HepG2 (cell line): ENCODE results near the gene SACS. TPM values are rescaled to one million over a fixed set of nuclear protein-coding genes. Genes with fewer than 3 reads are reported as not detected.
A peak's percentile ranks its signal among the peaks of the same experiment; 100 is the strongest.

Experiments
- ARNT2 ChIP-seq: sonication (generic); formaldehyde crosslinking; IDR thresholded peaks from 2 replicates; pipeline ENCODE4 v1.8.0; 2022; ENCODE audit warnings: mild to moderate bottlenecking, low read depth, missing genetic modification reagents, moderate library complexity
- ATM ChIP-seq: fragments of 450-650 bp; IDR thresholded peaks from 2 replicates; pipeline ENCODE4 v1.7.1; 2017; ENCODE audit warnings: mild to moderate bottlenecking, borderline replicate concordance
- HNF1A ChIP-seq, 2 experiments: sonication (generic) in 1 of 2; formaldehyde crosslinking in 1 of 2; IDR thresholded peaks; 2 replicates each; pipeline versions ENCODE4 v1.4.0 to v1.6.1; 2016 to 2020; ENCODE audit warnings: borderline replicate concordance in 1 of 2, low read depth in 1 of 2, mild to moderate bottlenecking in 1 of 2, missing genetic modification reagents in 1 of 2
- HNRNPK ChIP-seq: fragments of 200-400 bp; formaldehyde crosslinking; IDR thresholded peaks from 2 replicates; pipeline ENCODE4 v1.6.1; 2018; ENCODE audit warnings: low read length, low read depth, moderate library complexity, mild to moderate bottlenecking; ENCODE audit not compliant: poor library complexity, severe bottlenecking
- HOXA3 ChIP-seq: sonication (generic); formaldehyde crosslinking; IDR thresholded peaks from 2 replicates; pipeline ENCODE4 v1.5.0; 2020; ENCODE audit warnings: missing genetic modification reagents
- ISX ChIP-seq: sonication (generic); formaldehyde crosslinking; conservative IDR thresholded peaks from 2 replicates; pipeline ENCODE4 v1.5.0; 2020; ENCODE audit warnings: missing genetic modification reagents
- MYPOP ChIP-seq: sonication (generic); formaldehyde crosslinking; IDR thresholded peaks from 2 replicates; pipeline ENCODE4 v1.8.1; 2023; ENCODE audit warnings: mild to moderate bottlenecking, moderate library complexity, missing genetic modification reagents
- NFKB2 ChIP-seq: sonication (generic); formaldehyde crosslinking; IDR thresholded peaks from 2 replicates; pipeline ENCODE4 v1.4.0; 2020; ENCODE audit warnings: missing genetic modification reagents, borderline replicate concordance
- PHF20 ChIP-seq: sonication (generic); formaldehyde crosslinking; IDR thresholded peaks from 2 replicates; pipeline ENCODE4 v1.5.0; 2020; ENCODE audit warnings: mild to moderate bottlenecking, missing genetic modification reagents
- SAP130 ChIP-seq: IDR thresholded peaks from 2 replicates; pipeline ENCODE4 v1.6.1; 2016; ENCODE audit warnings: low read depth
- SOX13 ChIP-seq, 3 experiments: fragments of 450-650 bp in 1 of 3; sonication (generic) in 1 of 3; formaldehyde crosslinking in 1 of 3; IDR thresholded peaks in 2 of 3; conservative IDR thresholded peaks in 1 of 3; 2 replicates each; pipeline versions ENCODE4 v1.5.0 to v1.6.1; 2016 to 2020; ENCODE audit warnings: antibody characterized with exemption in 1 of 3, mild to moderate bottlenecking in 1 of 3, missing compliant biosample characterization in 1 of 3, missing genetic modification reagents in 1 of 3, moderate library complexity in 1 of 3
- THAP11 ChIP-seq: IDR thresholded peaks from 2 replicates; pipeline ENCODE4 v1.6.1; 2016; ENCODE audit warnings: missing biosample characterization, missing genetic modification reagents
- TRAFD1 ChIP-seq: sonication (generic); formaldehyde crosslinking; IDR thresholded peaks from 2 replicates; pipeline ENCODE4 v1.5.1; 2020; ENCODE audit warnings: missing genetic modification reagents, mild to moderate bottlenecking, borderline replicate concordance
- ZMAT3 ChIP-seq: sonication (generic); formaldehyde crosslinking; conservative IDR thresholded peaks from 2 replicates; pipeline ENCODE4 v1.7.0; 2021; ENCODE audit warnings: missing genetic modification reagents
- ZNF205 ChIP-seq: IDR thresholded peaks from 2 replicates; pipeline ENCODE4 v1.6.1; 2018; ENCODE audit warnings: missing biosample characterization, missing genetic modification reagents
- ZNF230 ChIP-seq: sonication (generic); formaldehyde crosslinking; IDR thresholded peaks from 2 replicates; pipeline ENCODE4 v1.4.0; 2020; ENCODE audit warnings: mild to moderate bottlenecking, missing genetic modification reagents
- ZNF547 ChIP-seq: sonication (generic); formaldehyde crosslinking; IDR thresholded peaks from 2 replicates; pipeline ENCODE4 v1.5.1; 2020; ENCODE audit warnings: mild to moderate bottlenecking, missing genetic modification reagents
- ZNF740 ChIP-seq: sonication (generic); formaldehyde crosslinking; IDR thresholded peaks from 2 replicates; pipeline ENCODE4 v1.4.0; 2020; ENCODE audit warnings: missing genetic modification reagents
- ZSCAN20 ChIP-seq: sonication (generic); formaldehyde crosslinking; IDR thresholded peaks from 2 replicates; pipeline ENCODE4 v1.4.0; 2020; ENCODE audit warnings: missing genetic modification reagents, mild to moderate bottlenecking, borderline replicate concordance
- polyA plus RNA-seq, 8 experiments: library from polyadenylated mRNA; depleted of rRNA in 3 of 8; stranded (reverse) in 7 of 8; unstranded in 1 of 8; fragments of >200 nt; fragmentation: Illumina TruSeq in 4 of 8; extraction: Trizol in 4 of 8; gene quantifications; 2 replicates each; pipeline versions ENCODE4 v1.2.1 to v1.2.3, GENCODE V29; 2011 to 2016; ENCODE audit warnings: low read depth in 4 of 8, missing spikeins in 1 of 8, mixed read lengths in 1 of 8; ENCODE audit not compliant: insufficient read depth in 1 of 8
- total RNA-seq, 5 experiments: library from RNA; depleted of rRNA; stranded (reverse); fragments of >200 nt; fragmentation: Illumina TruSeq; extraction: Trizol; gene quantifications; 2 replicates each; pipeline ENCODE4 v1.2.3, GENCODE V29; 2016; ENCODE audit warnings: low read depth in 1 of 5

SACS gene
- total and polyA plus RNA-seq, 2 of the 13 experiments (the other 11 are each of a cell fraction or from before 2014, with no cell fraction given), result 4.0 to 15.7 TPM

GRCh38 chr13:23375001-23375971 is 58.2 kb downstream of the SACS start (continued):
- TF ChIP-seq ARNT2 (CRISPR knock-in tag), result peak; percentile 78; the same call in 1 of the 2 replicates
- peak; percentile 73; the same call in 1 of the 2 replicates for TF ChIP-seq SAP130 (CRISPR knock-in tag)
- TF ChIP-seq HNRNPK, result no peak
- TF ChIP-seq TRAFD1, result no peak
- no peak for TF ChIP-seq ZNF205 (CRISPR knock-in tag)
- peak; percentile 44 for TF ChIP-seq THAP11
- TF ChIP-seq NFKB2 (CRISPR knock-in tag), result peak; percentile 74
- TF ChIP-seq ZNF230 (CRISPR knock-in tag), result peak; percentile 53; the same call in 1 of the 2 replicates
- 0 out of 2 replicates have a peak, but pooled peaks have one; percentile 46 for TF ChIP-seq ISX (CRISPR knock-in tag)
- peak; percentile 43; the same call in 1 of the 2 replicates for TF ChIP-seq HOXA3 (CRISPR knock-in tag)
- no peak for TF ChIP-seq MYPOP (CRISPR knock-in tag)
- no peak for TF ChIP-seq ZNF740 (CRISPR knock-in tag)
- no peak for TF ChIP-seq HNF1A (IDR thresholded peaks at IDR 0.05; ENCODE audit: low read depth)
- TF ChIP-seq HNF1A (CRISPR knock-in tag; IDR thresholded peaks at IDR 0.05; ENCODE audit: borderline replicate concordance), result no peak
- TF ChIP-seq PHF20, result no peak; the same call in 1 of the 2 replicates
- TF ChIP-seq ZSCAN20 (CRISPR knock-in tag), result peak; percentile 71; the same call in 1 of the 2 replicates
- peak; percentile 89; the same call in 1 of the 2 replicates for TF ChIP-seq ZMAT3 (CRISPR knock-in tag)
- no peak for TF ChIP-seq SOX13 (IDR thresholded peaks at IDR 0.05)
- no peak for TF ChIP-seq SOX13 (CRISPR knock-in tag; conservative IDR thresholded peaks at IDR 0.05 in 1 of 2, IDR thresholded peaks at IDR 0.05 in 1 of 2)
- TF ChIP-seq ZNF547, result no peak
- TF ChIP-seq ATM, result no peak
